Activated CD4-positive, alpha-beta T cell treated with anti-CD3 and anti-CD28 coated beads for 36 hours (primary cell): ENCODE measurements around the gene DUOX2. TPM values are rescaled to one million over a fixed set of nuclear protein-coding genes. Genes with fewer than 3 reads are reported as not detected.
"Not testable (repeated sequence)": the region's sequence is repeated elsewhere in the genome, so short reads cannot be mapped to it uniquely, and the experiment has no call there.

Experiments used
- ATAC-seq: fragments of 200-7000 bp; cut with Tn5 transposase; one replicate; pipeline ENCODE4 v1.10.0; 2021; ENCODE audit warnings: mild to moderate bottlenecking, moderate library complexity
- CTCF ChIA-PET: fragments of 350-600 bp; sonication (Branson Sonifier 250); formaldehyde crosslinking; loops from one replicate; lab custom pipeline; 2021; ENCODE audit warnings: antibody characterized with exemption; lab: Charles Lee
- POLR2A ChIA-PET: fragments of 350-600 bp; sonication (Branson Sonifier 250); formaldehyde crosslinking; loops from one replicate; lab custom pipeline; 2021; ENCODE audit warnings: antibody characterized with exemption, inconsistent platforms; lab: Charles Lee
- DNase-seq: peaks from one replicate; pipeline ENCODE4 v3.0.0-alpha.2; 2020
- H3K27ac Mint-ChIP-seq: one replicate; pipeline ENCODE4 v1.8.0; 2021; ENCODE audit warnings: mixed read lengths
- H3K27me3 Mint-ChIP-seq: one replicate; pipeline ENCODE4 v1.8.0; 2021; ENCODE audit warnings: mixed read lengths
- H3K36me3 Mint-ChIP-seq: one replicate; pipeline ENCODE4 v1.8.0; 2021; ENCODE audit warnings: low read depth, mixed read lengths
- H3K4me1 Mint-ChIP-seq: one replicate; pipeline ENCODE4 v1.8.0; 2021; ENCODE audit warnings: mixed read lengths
- H3K4me3 Mint-ChIP-seq: one replicate; pipeline ENCODE4 v1.8.0; 2021; ENCODE audit warnings: mild to moderate bottlenecking, moderate library complexity, mixed read lengths
- H3K9me3 Mint-ChIP-seq: one replicate; pipeline ENCODE4 v1.8.0; 2021; ENCODE audit warnings: low read depth, mixed read lengths
- intact Hi-C, 2 experiments: fragments of 100-400 bp; cut with DNase I in 1 of 2; cut with micrococcal nuclease in 1 of 2; formaldehyde crosslinking; loops; one replicate each; pipeline versions ENCODE4 v1.14.2 to v1.15.1; 2022 to 2024; cut with DNase I, micrococcal nuclease
- total RNA-seq, 2 experiments: library from RNA; stranded (reverse); gene quantifications; one replicate each; pipeline ENCODE4 v1.2.3, GENCODE V29; 2021

Gene DUOX2
- total RNA-seq, 2 experiments from 2014 or later, result 0.02 TPM; not detected in 1

DNA sequence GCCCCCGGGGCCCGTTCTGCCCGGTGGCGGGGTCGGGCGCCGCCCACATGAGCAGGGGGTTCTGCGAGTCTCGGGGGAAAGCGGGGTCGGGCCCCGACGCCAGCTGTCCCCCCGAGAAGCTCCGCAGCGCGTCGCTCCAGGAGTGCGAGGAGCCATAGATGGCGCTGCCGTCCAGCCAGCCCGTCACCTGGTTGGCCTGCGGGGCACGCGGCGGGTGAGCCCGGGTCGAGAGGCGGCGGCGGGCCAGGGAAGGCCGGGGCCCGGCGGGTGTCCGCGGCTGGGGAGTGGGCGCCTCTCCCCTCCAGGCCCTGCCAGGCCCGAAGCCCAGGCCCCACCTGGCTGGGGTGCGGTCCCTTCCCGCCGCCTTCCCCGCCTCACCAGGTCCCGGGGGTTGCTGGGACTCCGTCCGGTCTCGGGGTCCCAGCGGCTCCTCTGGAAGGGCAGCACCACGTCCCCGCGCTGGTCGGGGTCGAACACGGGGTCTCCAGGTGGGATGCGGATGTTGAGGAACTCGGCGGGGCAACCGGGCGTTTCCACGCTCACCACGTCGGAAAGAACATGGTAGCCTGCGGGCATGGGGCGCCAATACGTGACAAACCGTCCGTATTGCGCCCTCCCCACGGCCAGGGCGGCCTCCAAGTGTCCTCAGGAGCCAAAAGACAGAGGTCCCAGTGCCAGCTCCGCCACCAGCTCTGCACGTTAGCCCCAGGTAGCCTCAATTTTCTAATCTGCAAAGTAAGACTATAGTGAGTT is 2.4 kb downstream of the DUOX2 start:
- H3K9me3 Mint-ChIP-seq, result no peaks in the 10 kb centered on the region
- no peak for ATAC-seq
- POLR2A ChIA-PET, result no interaction called here
- H3K36me3 Mint-ChIP-seq, result no peaks in the 10 kb centered on the region
- intact Hi-C loops, result no loop called here
- no peak overlapping the region for H3K27ac Mint-ChIP-seq
- CTCF ChIA-PET, result interaction anchor here (3.7 kb wide), 1 partner anchor 13 kb away, joined by 36 read pairs; no protein-coding TSS in a partner anchor
- peak overlapping the region; percentile 30 for H3K4me3 Mint-ChIP-seq
- peaks cover 66% of the 10 kb centered on the region for H3K27me3 Mint-ChIP-seq
- H3K4me1 Mint-ChIP-seq, result peaks cover 29% of the 10 kb centered on the region
- DNase-seq, result no peak

DNA sequence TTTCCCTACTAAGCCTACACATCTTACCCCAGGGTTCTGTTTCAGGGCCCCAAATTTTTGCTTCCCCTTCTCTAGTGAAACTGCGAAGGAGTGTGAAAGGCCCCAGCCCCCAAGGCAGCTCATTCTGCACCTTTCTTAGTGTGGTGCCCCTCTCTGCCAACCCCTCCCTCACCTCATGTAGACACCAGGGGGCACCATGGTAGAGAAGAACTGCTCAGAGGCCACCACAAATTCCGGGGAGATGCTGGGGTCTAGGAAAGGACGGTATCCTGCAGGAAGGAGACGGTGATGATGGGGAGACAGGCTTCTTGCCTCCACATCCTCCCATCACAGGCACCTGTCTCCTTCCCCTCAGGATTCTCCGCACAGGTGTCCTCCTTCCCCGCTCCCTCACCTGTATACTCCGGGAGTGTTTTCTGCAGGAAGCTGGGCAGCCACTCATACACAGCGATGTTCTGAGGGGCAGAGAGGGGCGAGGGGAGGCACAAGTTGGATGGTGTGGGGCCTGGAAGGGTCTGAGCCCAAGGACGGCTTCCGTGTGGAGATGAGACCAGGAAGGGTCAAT is 3.6 kb downstream of the DUOX2 start:
- ChIA-PET CTCF (interaction anchor here (0.6 to 1.4 kb wide), 3 partner anchors 8 to 1598 kb away, joined by 3 to 5 read pairs (median 3); no protein-coding TSS in a partner anchor), POLR2A (interaction anchor here (0.6 kb wide), 1 partner anchor 12 kb away, joined by 4 read pairs; no protein-coding TSS in a partner anchor)
- Mint-ChIP-seq H3K4me1 (peaks cover 23% of the 10 kb centered on the region), H3K9me3 (no peaks in the 10 kb centered on the region), H3K36me3 (no peaks in the 10 kb centered on the region), H3K4me3 (no peak overlapping the region), H3K27ac (no peak overlapping the region), H3K27me3 (peaks cover 57% of the 10 kb centered on the region)
- intact Hi-C loops, result no loop called here
- no peak for DNase-seq
- no peak for ATAC-seq

DNA sequence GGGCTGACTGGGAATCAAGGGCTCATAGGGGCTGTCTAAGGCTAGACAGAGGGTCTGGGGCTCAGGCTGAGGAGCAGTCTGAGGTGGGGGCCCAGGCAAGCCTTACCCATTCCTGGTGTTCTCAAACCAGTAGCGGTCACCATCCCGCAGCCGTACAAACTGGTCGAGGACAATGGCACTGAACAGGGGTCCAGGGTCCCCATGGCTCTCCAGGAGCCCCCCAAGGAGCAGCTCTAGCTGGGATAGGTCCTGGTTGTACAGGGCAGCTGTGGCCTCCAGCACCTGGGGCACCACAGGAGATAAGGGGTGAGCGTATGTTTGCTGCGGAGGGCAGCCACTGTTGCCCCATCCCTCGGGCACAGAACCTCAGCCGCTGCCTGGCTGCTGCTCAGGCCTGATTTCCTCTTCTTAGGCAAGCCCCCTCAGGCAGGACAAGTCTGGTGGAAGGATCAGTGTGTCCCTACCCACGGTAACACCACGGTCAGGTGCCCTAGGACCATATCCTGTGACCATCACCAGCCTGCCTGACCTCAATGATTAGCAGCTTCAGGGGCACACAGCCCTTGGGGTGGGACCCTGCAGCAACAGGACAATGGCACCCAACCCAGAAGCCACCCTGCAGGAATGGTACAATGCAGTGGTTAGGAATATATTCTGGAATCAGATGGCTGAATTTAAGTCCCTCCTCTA is 5.9 kb downstream of the DUOX2 start:
- Mint-ChIP-seq H3K4me1 (peaks cover 12% of the 10 kb centered on the region), H3K36me3 (no peaks in the 10 kb centered on the region), H3K4me3 (no peak overlapping the region), H3K27ac (no peak overlapping the region), H3K27me3 (peaks cover 36% of the 10 kb centered on the region), H3K9me3 (no peaks in the 10 kb centered on the region)
- ChIA-PET POLR2A (no interaction called here), CTCF (interaction anchor here (4.1 kb wide), 1 partner anchor 10 kb away, joined by 20 read pairs; no protein-coding TSS in a partner anchor)
- intact Hi-C loops, result no loop called here
- no peak for DNase-seq
- ATAC-seq, result no peak

DNA sequence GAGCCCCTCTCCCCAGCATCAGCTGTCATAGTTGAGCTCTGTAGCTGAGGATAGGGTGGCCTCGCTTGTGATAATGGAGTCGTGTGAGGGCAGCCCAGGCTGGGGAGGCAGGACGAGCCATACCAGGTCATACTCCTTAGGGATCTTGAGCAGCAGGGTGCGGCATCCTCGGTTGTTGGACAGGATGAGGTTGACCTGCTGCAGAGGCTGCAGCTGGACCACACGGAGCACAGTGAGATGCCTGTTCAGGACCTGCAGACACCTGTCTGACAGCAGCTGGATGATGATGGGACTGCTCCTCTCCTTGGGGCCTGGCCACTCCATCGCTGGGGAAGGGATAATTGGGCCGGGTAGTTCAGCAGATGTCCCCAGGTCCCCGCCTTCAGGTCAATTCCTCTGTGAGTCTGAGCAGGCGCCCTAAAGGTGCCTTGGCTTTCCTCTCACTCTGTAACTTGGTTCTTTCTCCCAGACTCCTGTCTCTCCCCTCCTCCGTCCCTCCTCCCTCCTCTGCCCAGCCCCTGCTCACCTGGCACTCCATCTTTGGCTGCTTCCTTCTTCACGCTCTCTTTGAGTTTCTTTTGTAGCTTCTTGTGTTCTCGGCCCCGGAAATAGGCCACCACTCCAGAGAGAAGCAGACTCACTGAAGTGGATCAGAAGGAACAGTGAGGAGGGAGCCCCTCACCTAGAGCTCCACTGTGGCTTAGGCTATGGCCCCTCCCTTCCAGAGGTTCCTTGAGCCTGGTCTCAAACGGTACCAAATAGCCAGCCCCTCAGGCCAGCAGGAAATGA is 7.8 kb downstream of the DUOX2 start:
- Mint-ChIP-seq H3K36me3 (no peaks in the 10 kb centered on the region), H3K27me3 (peaks cover 21% of the 10 kb centered on the region), H3K27ac (no peak overlapping the region), H3K4me1 (no peaks in the 10 kb centered on the region), H3K9me3 (no peaks in the 10 kb centered on the region), H3K4me3 (no peak overlapping the region)
- POLR2A ChIA-PET, result no interaction called here
- ATAC-seq (no peak), DNase-seq (no peak)
- intact Hi-C loops, result no loop called here
- CTCF ChIA-PET, result interaction anchor here (1.0 to 4.1 kb wide), 2 partner anchors 12 to 298 kb away, joined by 3 to 20 read pairs; no protein-coding TSS in a partner anchor

DNA sequence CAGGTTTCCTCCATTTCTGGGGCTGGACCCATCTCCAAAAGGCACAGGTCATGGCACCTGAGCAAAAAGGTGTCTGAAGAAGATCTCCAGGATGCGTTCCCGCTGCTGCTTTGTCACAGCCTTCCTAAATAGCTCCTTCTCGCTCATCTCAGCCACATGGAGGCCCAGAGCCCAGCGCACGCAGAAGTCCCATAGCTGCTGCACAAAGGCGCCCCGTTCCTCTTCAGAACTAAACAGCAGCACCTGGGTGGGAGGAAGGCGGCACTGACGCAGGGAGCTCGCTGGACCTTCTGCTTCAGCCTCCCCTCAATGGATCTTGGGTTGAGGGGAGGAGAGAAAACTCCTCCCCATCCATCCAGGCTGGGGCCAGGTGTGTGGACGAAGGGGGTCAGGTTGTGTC is 8.4 kb downstream of the DUOX2 start:
- POLR2A ChIA-PET, result no interaction called here
- H3K27me3 Mint-ChIP-seq, result peaks cover 20% of the 10 kb centered on the region
- no peaks in the 10 kb centered on the region for H3K36me3 Mint-ChIP-seq
- H3K9me3 Mint-ChIP-seq, result no peaks in the 10 kb centered on the region
- H3K4me1 Mint-ChIP-seq, result no peaks in the 10 kb centered on the region
- ATAC-seq, result no peak
- intact Hi-C loops, result no loop called here
- DNase-seq, result no peak
- no peak overlapping the region for H3K4me3 Mint-ChIP-seq
- H3K27ac Mint-ChIP-seq, result no peak overlapping the region
- CTCF ChIA-PET, result interaction anchor here (1.0 to 4.1 kb wide), 2 partner anchors 13 to 298 kb away, joined by 3 to 20 read pairs; no protein-coding TSS in a partner anchor

DNA sequence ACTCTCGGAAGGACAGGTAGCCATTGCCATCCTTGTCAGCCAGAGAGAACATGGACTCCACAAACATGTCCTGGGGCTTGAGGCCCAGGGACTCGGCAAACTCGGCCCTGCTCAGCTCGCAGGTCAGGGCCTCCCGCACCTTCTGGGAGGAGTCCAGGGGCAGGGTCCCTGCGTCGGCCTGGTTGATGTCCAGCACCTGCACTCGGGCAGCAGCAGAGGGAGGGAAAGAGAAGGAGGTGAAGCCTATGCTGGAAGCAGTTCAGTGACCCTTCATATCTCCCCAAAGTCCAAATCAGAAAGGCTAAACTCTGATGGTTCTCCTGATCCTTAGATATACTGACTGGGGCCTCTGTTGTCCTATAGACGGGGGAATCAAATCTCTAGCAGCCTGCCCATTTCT is 9.8 kb downstream of the DUOX2 start:
- H3K4me3 Mint-ChIP-seq, DNase-seq, intact Hi-C loops, POLR2A ChIA-PET, H3K36me3 Mint-ChIP-seq, CTCF ChIA-PET, H3K27me3 Mint-ChIP-seq, ATAC-seq, H3K27ac Mint-ChIP-seq, H3K9me3 Mint-ChIP-seq, H3K4me1 Mint-ChIP-seq: not testable (repeated sequence)

DNA sequence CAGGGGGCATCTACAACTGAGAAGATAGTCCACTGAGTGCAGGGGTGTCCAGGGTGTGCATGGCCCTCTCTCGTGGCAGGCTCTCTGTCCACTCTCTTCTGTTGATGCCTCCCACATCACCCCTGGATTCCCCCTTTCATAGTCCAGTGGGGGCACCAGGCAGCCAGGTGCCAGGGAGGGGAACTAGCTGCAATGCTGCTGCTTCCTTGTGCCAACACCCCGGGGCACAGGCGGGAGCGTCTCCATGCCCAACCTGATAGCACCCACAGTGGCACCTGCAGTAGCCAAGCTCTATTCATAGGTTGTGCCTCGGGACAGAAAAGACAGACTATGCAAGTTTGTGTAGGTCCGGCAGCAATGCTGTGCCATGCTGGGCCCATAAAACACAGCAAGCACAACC is 11.7 kb downstream of the DUOX2 start:
- ChIA-PET POLR2A (no interaction called here), CTCF (interaction anchor here (1.1 kb wide), 2 partner anchors 16 to 25 kb away, joined by 3 to 4 read pairs; no protein-coding TSS in a partner anchor)
- Mint-ChIP-seq H3K27ac (no peak overlapping the region), H3K4me3 (no peak overlapping the region), H3K27me3 (peaks cover 3% of the 10 kb centered on the region), H3K9me3 (no peaks in the 10 kb centered on the region), H3K36me3 (no peaks in the 10 kb centered on the region), H3K4me1 (no peaks in the 10 kb centered on the region)
- ATAC-seq (no peak), DNase-seq (no peak)
- intact Hi-C loops, result no loop called here

DNA sequence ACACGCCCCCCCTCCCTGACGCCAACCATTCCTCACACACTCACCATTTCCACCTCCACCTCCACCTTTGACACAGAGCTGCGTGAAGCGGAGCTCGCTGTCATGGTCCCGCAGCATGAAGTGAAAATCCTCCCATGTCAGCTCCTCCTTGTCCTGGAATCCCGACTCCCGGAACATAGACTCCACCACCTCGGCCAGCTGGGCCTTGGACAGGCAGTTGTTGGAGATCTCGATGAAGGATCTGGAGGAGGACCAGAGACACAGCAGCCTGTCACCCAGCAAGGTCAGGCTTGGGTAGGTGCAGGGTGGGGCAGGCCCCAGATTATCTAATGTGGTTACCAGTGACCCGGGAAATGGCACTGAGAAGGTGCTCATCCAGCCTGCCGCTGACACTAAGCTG is 12.2 kb downstream of the DUOX2 start:
- DNase-seq (no peak), ATAC-seq (no peak)
- H3K27ac Mint-ChIP-seq, result no peak overlapping the region
- POLR2A ChIA-PET, result no interaction called here
- H3K27me3 Mint-ChIP-seq, result peaks cover 2% of the 10 kb centered on the region
- intact Hi-C loops, result no loop called here
- no peaks in the 10 kb centered on the region for H3K4me1 Mint-ChIP-seq
- no peaks in the 10 kb centered on the region for H3K9me3 Mint-ChIP-seq
- CTCF ChIA-PET, result no interaction called here
- H3K36me3 Mint-ChIP-seq, result no peaks in the 10 kb centered on the region
- no peak overlapping the region for H3K4me3 Mint-ChIP-seq

DNA sequence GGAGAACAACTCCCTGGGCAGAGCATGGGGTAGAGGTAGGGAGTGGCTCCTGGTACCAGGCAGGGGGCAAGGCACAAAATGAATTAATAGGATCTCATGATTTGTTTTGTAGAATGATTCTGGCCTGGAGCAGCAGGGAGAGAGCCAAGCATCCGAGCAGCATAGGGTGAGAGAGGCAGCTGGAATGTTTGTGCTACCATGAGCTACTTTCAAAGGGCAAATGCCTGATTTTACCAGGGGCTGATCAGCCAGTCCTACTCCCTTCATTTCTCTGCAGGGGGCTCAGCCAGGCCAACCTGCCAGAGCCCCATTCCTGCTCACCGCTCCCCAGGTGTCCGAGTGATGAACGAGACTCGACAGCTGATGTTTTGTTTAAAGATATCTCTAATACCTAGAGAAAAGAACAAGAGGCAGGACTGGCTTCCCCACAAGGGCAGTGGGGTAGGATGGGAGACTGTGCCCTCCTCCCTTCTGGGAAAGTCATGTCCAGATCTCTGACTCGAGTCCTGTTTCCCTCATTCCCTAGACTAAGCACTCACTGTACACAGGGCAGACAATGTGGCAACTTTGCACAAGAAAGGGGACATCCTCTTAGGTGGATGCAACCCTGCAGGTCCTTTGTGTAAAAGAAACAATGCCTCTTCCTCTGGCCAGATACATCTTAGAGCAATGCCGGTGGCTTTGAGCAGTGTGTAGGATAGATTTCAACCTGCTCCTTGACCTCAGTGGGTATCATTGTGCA is 12.9 kb downstream of the DUOX2 start:
- DNase-seq (no peak), ATAC-seq (no peak)
- H3K4me1 Mint-ChIP-seq, result no peaks in the 10 kb centered on the region
- CTCF ChIA-PET, result no interaction called here
- H3K4me3 Mint-ChIP-seq, result no peak overlapping the region
- intact Hi-C loops, result no loop called here
- no peak overlapping the region for H3K27ac Mint-ChIP-seq
- no peaks in the 10 kb centered on the region for H3K9me3 Mint-ChIP-seq
- H3K36me3 Mint-ChIP-seq, result no peaks in the 10 kb centered on the region
- POLR2A ChIA-PET, result no interaction called here
- no peaks in the 10 kb centered on the region for H3K27me3 Mint-ChIP-seq

DNA sequence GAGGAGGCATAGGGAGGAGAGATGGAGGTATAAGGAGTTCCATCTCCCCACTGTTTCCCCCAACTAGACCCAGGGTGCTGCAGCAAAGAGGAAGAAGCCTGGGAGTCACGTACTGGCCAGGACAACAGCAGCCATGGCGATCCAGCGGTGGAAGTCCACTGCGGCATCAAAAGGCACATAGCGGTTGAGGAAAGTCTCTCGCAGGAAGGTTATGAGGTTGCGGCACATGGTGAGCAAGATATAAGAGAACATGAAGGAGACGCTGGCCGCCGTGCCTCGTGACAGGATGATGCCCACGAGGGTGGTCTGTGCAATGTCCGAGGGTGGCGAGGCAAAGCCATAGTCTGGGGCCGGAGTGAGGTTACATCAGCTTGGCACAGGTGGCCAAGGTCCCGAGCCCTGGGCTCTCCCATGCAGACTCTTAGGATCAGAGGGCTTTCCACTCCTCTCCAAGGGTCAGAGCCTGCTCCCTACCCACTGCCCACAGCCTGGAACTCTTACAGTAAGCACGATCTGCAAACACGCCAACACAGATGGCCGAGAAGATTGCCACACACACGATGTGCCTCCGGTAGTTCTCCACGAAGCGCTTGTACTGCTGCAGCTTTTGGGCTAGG is 14.3 kb downstream of the DUOX2 start:
- POLR2A ChIA-PET, result no interaction called here
- intact Hi-C loops, result no loop called here

More for the DNA sequence above, 14.3 kb downstream of the DUOX2 start:
- Mint-ChIP-seq H3K27ac (no peak overlapping the region), H3K36me3 (no peaks in the 10 kb centered on the region), H3K4me1 (no peaks in the 10 kb centered on the region), H3K27me3 (no peaks in the 10 kb centered on the region), H3K4me3 (no peak overlapping the region), H3K9me3 (no peaks in the 10 kb centered on the region)
- CTCF ChIA-PET, result no interaction called here
- ATAC-seq, result no peak
- DNase-seq, result no peak
